Upper lobe of right lung (tissue), 1 donor: ENCODE measurements around the gene MRRF. TPM values are rescaled to one million over a fixed set of nuclear protein-coding genes. Genes with fewer than 3 reads are reported as not detected.
"Not testable (repeated sequence)": the region's sequence is repeated elsewhere in the genome, so short reads cannot be mapped to it uniquely, and the experiment has no call there.

Source experiments
- ATAC-seq: fragments of 200-7000 bp; cut with Tn5 transposase; one replicate; pipeline ENCODE4 v1.9.1; 2020; ENCODE audit warnings: mild to moderate bottlenecking, moderate library complexity
- DNase-seq: peaks from one replicate; pipeline ENCODE4 v3.0.0-alpha.2; 2020
- H3K27ac ChIP-seq: fragments of 200-600 bp; one replicate; pipeline ENCODE4 v1.8.0; 2022
- H3K27me3 ChIP-seq: fragments of 200-600 bp; one replicate; pipeline ENCODE4 v1.8.0; 2022; ENCODE audit warnings: mild to moderate bottlenecking
- H3K36me3 ChIP-seq: fragments of 200-600 bp; one replicate; pipeline ENCODE4 v1.8.0; 2022
- H3K4me1 ChIP-seq: fragments of 200-600 bp; one replicate; pipeline ENCODE4 v1.8.0; 2022
- H3K4me3 ChIP-seq: fragments of 200-600 bp; one replicate; pipeline ENCODE4 v1.8.0; 2022; ENCODE audit warnings: mild to moderate bottlenecking
- H3K9me3 ChIP-seq: fragments of 200-600 bp; one replicate; pipeline ENCODE4 v1.8.0; 2022
- intact Hi-C: fragments of 100-400 bp; cut with DNase I; formaldehyde crosslinking; loops from one replicate; pipeline ENCODE4 v1.11.0; 2022
- total RNA-seq: library from RNA; stranded (reverse); fragmentation: NEBNext Ultra II Directional; extraction: Animal tissue kit (Norgen Biotek cat#: 25700); gene quantifications from one replicate; pipeline ENCODE4 v1.2.1, GENCODE V29; 2021
- TF ChIP-seq, protein P1 (sequence below): fragments of 200-600 bp; IDR thresholded peaks from one replicate; pipeline ENCODE4 v1.8.0; 2022; ENCODE audit warnings: antibody characterized with exemption
- donor health status: DM: no; HTN: yes; CAD: no; lungs with severe emphysema.

MRRF gene
- total RNA-seq, 1 donor from 2014 or later: 31.9 TPM

DNA sequence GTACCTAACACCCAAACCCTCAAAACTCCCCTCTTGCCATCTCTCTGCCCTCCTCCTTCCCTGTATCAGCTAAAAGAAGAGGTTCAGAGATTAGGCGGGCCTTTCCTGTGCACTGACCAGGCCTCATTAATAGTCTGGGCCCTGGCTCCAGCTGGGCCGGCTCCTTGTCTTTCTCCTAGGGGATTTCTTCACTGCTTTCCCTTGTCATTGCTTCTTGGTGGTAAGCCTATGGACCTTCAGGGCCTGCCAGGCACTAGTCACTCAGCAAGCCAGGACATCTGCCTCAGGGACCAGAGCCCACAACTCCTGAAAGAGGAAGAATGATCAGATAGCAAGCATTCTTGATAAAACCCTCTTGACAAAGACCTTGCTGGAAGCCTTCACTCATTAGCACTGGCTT is 50.9 kb downstream of the MRRF start:
- ATAC-seq (no peak), DNase-seq (no peak)
- H3K27ac ChIP-seq: no peak overlapping the region
- H3K4me3 ChIP-seq: no peak overlapping the region
- H3K36me3 ChIP-seq: peaks cover 48% of the 10 kb centered on the region
- no peaks in the 10 kb centered on the region for H3K4me1 ChIP-seq
- TF ChIP-seq, protein P1, sequence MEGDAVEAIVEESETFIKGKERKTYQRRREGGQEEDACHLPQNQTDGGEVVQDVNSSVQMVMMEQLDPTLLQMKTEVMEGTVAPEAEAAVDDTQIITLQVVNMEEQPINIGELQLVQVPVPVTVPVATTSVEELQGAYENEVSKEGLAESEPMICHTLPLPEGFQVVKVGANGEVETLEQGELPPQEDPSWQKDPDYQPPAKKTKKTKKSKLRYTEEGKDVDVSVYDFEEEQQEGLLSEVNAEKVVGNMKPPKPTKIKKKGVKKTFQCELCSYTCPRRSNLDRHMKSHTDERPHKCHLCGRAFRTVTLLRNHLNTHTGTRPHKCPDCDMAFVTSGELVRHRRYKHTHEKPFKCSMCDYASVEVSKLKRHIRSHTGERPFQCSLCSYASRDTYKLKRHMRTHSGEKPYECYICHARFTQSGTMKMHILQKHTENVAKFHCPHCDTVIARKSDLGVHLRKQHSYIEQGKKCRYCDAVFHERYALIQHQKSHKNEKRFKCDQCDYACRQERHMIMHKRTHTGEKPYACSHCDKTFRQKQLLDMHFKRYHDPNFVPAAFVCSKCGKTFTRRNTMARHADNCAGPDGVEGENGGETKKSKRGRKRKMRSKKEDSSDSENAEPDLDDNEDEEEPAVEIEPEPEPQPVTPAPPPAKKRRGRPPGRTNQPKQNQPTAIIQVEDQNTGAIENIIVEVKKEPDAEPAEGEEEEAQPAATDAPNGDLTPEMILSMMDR: no peak
- no peaks in the 10 kb centered on the region for H3K9me3 ChIP-seq
- no peaks in the 10 kb centered on the region for H3K27me3 ChIP-seq
- intact Hi-C loops: no loop called here

DNA sequence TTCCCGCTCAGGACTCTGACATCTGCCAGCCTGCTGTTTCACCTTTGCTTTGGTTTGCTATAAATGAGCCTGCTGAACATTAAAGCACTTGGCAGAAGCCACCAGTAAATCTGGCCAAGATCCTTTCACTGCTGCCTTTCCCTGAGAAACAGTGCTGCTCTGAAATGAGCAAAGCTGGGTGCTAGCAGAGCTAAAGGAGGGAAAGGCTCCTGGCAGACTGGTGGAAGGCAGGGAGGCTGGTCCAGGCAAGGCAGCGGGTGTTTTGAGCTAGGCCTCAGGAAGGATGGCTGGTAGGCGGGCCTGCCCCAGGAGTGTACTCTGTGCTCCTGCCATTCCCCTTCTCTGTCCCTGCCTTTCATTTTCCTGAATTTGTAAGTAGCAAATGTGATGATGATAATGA is 53.6 kb downstream of the MRRF start:
- Histone ChIP-seq H3K27me3 (no peaks in the 10 kb centered on the region), H3K4me1 (no peaks in the 10 kb centered on the region), H3K9me3 (no peaks in the 10 kb centered on the region), H3K36me3 (peaks cover 43% of the 10 kb centered on the region), H3K4me3 (no peak overlapping the region), H3K27ac (no peak overlapping the region)
- DNase-seq (no peak), ATAC-seq (no peak)
- intact Hi-C loops: no loop called here
- TF ChIP-seq, protein P1: no peak

DNA sequence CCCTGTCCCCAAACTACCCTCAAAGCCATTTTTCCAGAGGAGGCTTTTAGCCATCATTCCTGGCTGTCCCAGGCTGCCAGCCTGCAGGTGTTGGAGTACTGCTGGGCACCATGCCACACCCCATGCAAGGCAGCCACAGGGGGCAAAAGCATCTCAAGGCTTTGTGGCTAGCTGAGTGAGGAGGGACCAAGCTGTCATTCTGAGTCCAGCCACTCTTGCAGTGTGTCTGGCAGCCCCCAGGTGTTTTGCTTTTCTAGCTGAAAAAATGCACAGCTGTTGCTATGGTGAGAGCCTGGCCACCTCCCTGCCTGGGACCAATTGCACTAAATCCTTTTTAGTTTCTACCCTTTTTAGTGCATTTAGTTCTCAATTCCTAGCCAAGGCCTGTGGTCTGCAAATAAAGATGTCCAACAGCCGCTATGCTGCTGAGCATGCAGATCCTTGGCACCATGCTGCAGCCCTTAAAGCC is 55.8 kb downstream of the MRRF start:
- intact Hi-C loops: no loop called here
- H3K4me1 ChIP-seq: peaks cover 8% of the 10 kb centered on the region
- no peak overlapping the region for H3K27ac ChIP-seq
- H3K4me3 ChIP-seq: no peak overlapping the region
- H3K9me3 ChIP-seq: no peaks in the 10 kb centered on the region
- no peak for ATAC-seq
- TF ChIP-seq, protein P1: no peak
- H3K36me3 ChIP-seq: peaks cover 34% of the 10 kb centered on the region
- DNase-seq: no peak
- no peaks in the 10 kb centered on the region for H3K27me3 ChIP-seq

DNA sequence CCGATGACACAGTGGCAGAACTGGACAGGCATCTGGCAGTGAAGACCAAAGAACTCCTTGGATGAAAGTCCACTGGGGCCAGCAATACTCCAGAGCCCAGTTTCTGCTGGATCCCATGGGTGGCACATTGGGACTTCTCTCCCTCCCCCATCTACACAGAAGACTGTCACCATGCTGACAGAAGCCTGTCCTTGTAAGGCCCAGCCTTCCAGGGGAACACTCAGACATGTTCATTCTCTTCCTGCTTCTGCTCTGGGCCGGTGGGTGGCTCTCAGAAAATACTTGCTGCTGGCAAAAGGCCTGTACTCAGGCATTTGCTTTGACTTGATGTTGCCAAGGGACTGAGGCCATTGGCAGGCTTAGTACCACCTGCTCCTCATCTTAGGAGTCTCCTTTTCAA is 57.9 kb downstream of the MRRF start:
- Histone ChIP-seq H3K27ac (no peak overlapping the region), H3K4me3 (no peak overlapping the region), H3K4me1 (peaks cover 8% of the 10 kb centered on the region), H3K36me3 (peaks cover 24% of the 10 kb centered on the region), H3K9me3 (no peaks in the 10 kb centered on the region), H3K27me3 (no peaks in the 10 kb centered on the region)
- DNase-seq (no peak), ATAC-seq (no peak)
- intact Hi-C loops: no loop called here
- TF ChIP-seq, protein P1: no peak

DNA sequence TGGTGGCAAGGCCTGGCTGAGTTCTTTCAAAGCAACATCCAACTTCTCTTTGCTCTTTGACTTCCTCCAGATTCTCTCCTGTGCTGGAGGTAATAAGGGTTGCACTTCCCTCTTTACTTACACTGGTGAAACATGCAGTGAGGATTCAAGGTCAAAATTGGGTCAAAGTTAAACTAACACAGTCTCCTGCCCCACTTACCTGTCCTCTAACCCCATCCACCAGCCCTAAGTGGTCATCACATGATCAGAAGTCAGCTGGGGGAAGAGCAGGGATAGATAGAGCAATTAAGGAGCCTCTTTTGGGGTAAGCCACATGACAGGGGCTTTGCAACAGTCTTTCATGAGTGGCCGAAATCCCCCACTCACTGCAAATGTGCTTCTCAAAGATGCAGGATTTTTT is 60.0 kb downstream of the MRRF start:
- ATAC-seq, DNase-seq, H3K27ac ChIP-seq, H3K9me3 ChIP-seq, intact Hi-C loops, H3K4me3 ChIP-seq, H3K27me3 ChIP-seq, H3K4me1 ChIP-seq: not testable (repeated sequence)
- H3K36me3 ChIP-seq: peaks cover 24% of the 10 kb centered on the region

DNA sequence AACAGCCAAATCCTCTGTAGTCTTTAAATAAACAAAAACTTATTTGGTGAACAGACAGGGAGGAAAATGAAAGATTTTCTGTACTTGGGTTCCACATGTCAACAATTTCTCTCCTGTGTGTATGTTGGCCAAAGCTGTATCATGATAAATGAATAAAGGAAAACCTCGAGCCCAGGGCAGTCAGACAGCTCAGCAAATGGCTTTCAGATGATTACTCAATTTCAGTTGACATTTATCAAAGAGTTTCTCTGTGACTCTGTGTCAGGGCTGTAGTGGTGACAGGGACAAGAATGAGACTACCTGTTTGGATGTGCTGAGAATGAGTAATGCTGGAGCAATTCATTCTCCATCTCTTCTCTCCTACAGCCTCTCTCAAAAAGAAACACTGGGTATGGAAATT is 60.4 kb downstream of the MRRF start:
- no peaks in the 10 kb centered on the region for H3K9me3 ChIP-seq
- H3K27ac ChIP-seq: no peak overlapping the region
- H3K27me3 ChIP-seq: no peaks in the 10 kb centered on the region
- no peak overlapping the region for H3K4me3 ChIP-seq
- TF ChIP-seq, protein P1: no peak
- H3K4me1 ChIP-seq: peaks cover 8% of the 10 kb centered on the region
- intact Hi-C loops: no loop called here
- peaks cover 24% of the 10 kb centered on the region for H3K36me3 ChIP-seq
- DNase-seq: no peak
- no peak for ATAC-seq
